Loucy (cell line): ENCODE results near the gene AGBL4.

ENCODE experiments used
- H2AFZ ChIP-seq: fragments of 200-600 bp; sonication (generic); 2 replicates; pipeline ENCODE4 v1.6.0; 2016; ENCODE audit warnings: antibody characterized with exemption, mild to moderate bottlenecking, low read length, moderate library complexity
- H3F3A ChIP-seq: fragments of 200-600 bp; 2 replicates; pipeline ENCODE4 v1.6.0; 2016; ENCODE audit warnings: antibody characterized with exemption, low read depth, mild to moderate bottlenecking
- H3K27me3 ChIP-seq: fragments of 200-600 bp; sonication (generic); 2 replicates; pipeline ENCODE4 v1.6.1; 2014; ENCODE audit warnings: low read length, mild to moderate bottlenecking; ENCODE audit not compliant: insufficient read depth, poor library complexity, severe bottlenecking
- H3K36me3 ChIP-seq: fragments of 200-600 bp; sonication (generic); 2 replicates; pipeline ENCODE4 v1.6.1; 2016; ENCODE audit warnings: low read length; ENCODE audit not compliant: insufficient read depth
- H3K4me1 ChIP-seq: fragments of 200-600 bp; sonication (generic); 2 replicates; pipeline ENCODE4 v1.5.1; 2014; ENCODE audit warnings: low read length, mild to moderate bottlenecking; ENCODE audit not compliant: insufficient read depth, poor library complexity, severe bottlenecking
- H3K4me2 ChIP-seq: fragments of 200-600 bp; sonication (generic); 2 replicates; pipeline ENCODE4 v1.6.0; 2014; ENCODE audit warnings: antibody characterized with exemption, low read length, low read depth, mild to moderate bottlenecking; ENCODE audit not compliant: poor library complexity, severe bottlenecking
- H3K4me3 ChIP-seq: fragments of 200-600 bp; sonication (generic); 2 replicates; pipeline ENCODE4 v1.5.1; 2014; ENCODE audit warnings: low read length, mild to moderate bottlenecking, mixed read lengths; ENCODE audit not compliant: poor library complexity, severe bottlenecking
- H3K79me2 ChIP-seq: fragments of 200-600 bp; sonication (generic); 2 replicates; pipeline ENCODE4 v1.6.1; 2014; ENCODE audit warnings: low read length; ENCODE audit not compliant: insufficient read depth
- H3K9ac ChIP-seq: fragments of 200-600 bp; sonication (generic); 2 replicates; pipeline ENCODE4 v1.6.0; 2014; ENCODE audit warnings: mild to moderate bottlenecking, low read depth, low read length, moderate library complexity; ENCODE audit not compliant: poor library complexity, severe bottlenecking
- H3K9me2 ChIP-seq: fragments of 200-600 bp; sonication (generic); replicated peaks from 2 replicates; pipeline ENCODE4 v1.6.1; 2016; ENCODE audit warnings: low read depth, low read length, mixed read lengths
- H3K9me3 ChIP-seq: fragments of 200-600 bp; sonication (generic); 2 replicates; pipeline ENCODE4 v1.6.1; 2014; ENCODE audit warnings: mild to moderate bottlenecking, antibody characterized with exemption, low read length, low read depth; ENCODE audit not compliant: insufficient read depth
- H4K20me1 ChIP-seq: fragments of 200-600 bp; sonication (generic); 2 replicates; pipeline ENCODE4 v1.6.0; 2014; ENCODE audit warnings: antibody characterized with exemption, low read length, mild to moderate bottlenecking; ENCODE audit not compliant: insufficient read depth, poor library complexity, severe bottlenecking
- EZH2phosphoT487 ChIP-seq: fragments of 200-600 bp; IDR thresholded peaks from 2 replicates; pipeline ENCODE4 v1.6.1; 2018; ENCODE audit warnings: antibody characterized with exemption, mild to moderate bottlenecking, moderate library complexity, borderline replicate concordance
- TF ChIP-seq, protein P1 (sequence below): fragments of 200-600 bp; sonication (generic); conservative IDR thresholded peaks from 2 replicates; pipeline ENCODE4 v1.5.1; 2014; ENCODE audit warnings: mild to moderate bottlenecking, antibody characterized with exemption, low read length

AGBL4 gene

GRCh38 chr1:48592330-48592729, 1431.4 kb downstream of the AGBL4 start:
- TF ChIP-seq, protein P1, sequence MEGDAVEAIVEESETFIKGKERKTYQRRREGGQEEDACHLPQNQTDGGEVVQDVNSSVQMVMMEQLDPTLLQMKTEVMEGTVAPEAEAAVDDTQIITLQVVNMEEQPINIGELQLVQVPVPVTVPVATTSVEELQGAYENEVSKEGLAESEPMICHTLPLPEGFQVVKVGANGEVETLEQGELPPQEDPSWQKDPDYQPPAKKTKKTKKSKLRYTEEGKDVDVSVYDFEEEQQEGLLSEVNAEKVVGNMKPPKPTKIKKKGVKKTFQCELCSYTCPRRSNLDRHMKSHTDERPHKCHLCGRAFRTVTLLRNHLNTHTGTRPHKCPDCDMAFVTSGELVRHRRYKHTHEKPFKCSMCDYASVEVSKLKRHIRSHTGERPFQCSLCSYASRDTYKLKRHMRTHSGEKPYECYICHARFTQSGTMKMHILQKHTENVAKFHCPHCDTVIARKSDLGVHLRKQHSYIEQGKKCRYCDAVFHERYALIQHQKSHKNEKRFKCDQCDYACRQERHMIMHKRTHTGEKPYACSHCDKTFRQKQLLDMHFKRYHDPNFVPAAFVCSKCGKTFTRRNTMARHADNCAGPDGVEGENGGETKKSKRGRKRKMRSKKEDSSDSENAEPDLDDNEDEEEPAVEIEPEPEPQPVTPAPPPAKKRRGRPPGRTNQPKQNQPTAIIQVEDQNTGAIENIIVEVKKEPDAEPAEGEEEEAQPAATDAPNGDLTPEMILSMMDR = no peak
- no peak for TF ChIP-seq EZH2phosphoT487
- H3K9me3 ChIP-seq = no peaks in the 10 kb centered on the region
- no peaks in the 10 kb centered on the region for H3K27me3 ChIP-seq
- no peak overlapping the region for H3K9ac ChIP-seq
- H3K4me3 ChIP-seq = no peak overlapping the region
- H3F3A ChIP-seq = no peaks in the 10 kb centered on the region
- no peak overlapping the region for H2AFZ ChIP-seq
- H3K9me2 ChIP-seq = no peaks in the 10 kb centered on the region
- no peaks in the 10 kb centered on the region for H4K20me1 ChIP-seq
- H3K79me2 ChIP-seq = no peaks in the 10 kb centered on the region
- H3K36me3 ChIP-seq = no peaks in the 10 kb centered on the region
- no peaks in the 10 kb centered on the region for H3K4me1 ChIP-seq
- H3K4me2 ChIP-seq = no peak overlapping the region

GRCh38 chr1:48591181-48591580, 1432.6 kb downstream of the AGBL4 start:
- Histone ChIP-seq H4K20me1 (no peaks in the 10 kb centered on the region), H3K4me1 (no peaks in the 10 kb centered on the region), H3F3A (no peaks in the 10 kb centered on the region), H3K4me3 (no peak overlapping the region), H3K36me3 (no peaks in the 10 kb centered on the region), H3K9ac (no peak overlapping the region), H3K79me2 (no peaks in the 10 kb centered on the region), H2AFZ (no peak overlapping the region), H3K9me3 (no peaks in the 10 kb centered on the region), H3K4me2 (no peak overlapping the region), H3K9me2 (no peaks in the 10 kb centered on the region), H3K27me3 (no peaks in the 10 kb centered on the region)
- TF ChIP-seq EZH2phosphoT487 = no peak
- TF ChIP-seq, protein P1 = no peak

DNA sequence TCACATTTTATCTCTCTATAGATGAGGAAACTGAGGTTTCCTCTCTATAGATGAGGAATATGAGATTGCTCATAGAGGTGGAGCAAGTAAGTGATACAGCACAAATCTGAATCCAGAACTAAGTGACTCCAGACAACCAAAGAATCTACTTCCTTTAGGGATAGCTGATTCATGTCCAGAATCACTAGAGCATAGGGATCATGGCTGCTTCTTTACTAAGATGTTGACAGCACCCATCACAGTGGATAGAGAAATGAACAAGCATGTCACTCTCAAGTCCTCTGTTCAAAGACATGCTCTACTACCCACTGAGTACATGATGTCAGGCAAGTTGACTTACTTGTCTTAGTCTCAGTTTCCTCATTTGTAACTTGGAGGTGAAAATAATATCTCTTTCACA, 1435.7 kb downstream of the AGBL4 start:
- Histone ChIP-seq H3K27me3 (no peaks in the 10 kb centered on the region), H3K4me3 (no peak overlapping the region), H3K9me3 (no peaks in the 10 kb centered on the region), H4K20me1 (no peaks in the 10 kb centered on the region), H3K9ac (no peak overlapping the region), H3K4me1 (no peaks in the 10 kb centered on the region), H2AFZ (no peak overlapping the region), H3K4me2 (no peak overlapping the region), H3K9me2 (no peaks in the 10 kb centered on the region), H3K79me2 (no peaks in the 10 kb centered on the region), H3K36me3 (no peaks in the 10 kb centered on the region), H3F3A (no peaks in the 10 kb centered on the region)
- TF ChIP-seq, protein P1 = no peak
